Activated T-cell treated with anti-CD3 and anti-CD28 coated beads, Interleukin-2, amount 50 U/mL, for 48 hours (primary cell): ENCODE measurements around the gene CREBBP.
A peak's percentile ranks its signal among the peaks of the same experiment; 100 is the strongest.
"Not testable (repeated sequence)": the region's sequence is repeated elsewhere in the genome, so short reads cannot be mapped to it uniquely, and the experiment has no call there.

ENCODE experiments used
- DNase-seq, 2 experiments: peaks; one replicate each; pipeline ENCODE4 v3.0.0-alpha.2; 2020

Gene CREBBP

DNA sequence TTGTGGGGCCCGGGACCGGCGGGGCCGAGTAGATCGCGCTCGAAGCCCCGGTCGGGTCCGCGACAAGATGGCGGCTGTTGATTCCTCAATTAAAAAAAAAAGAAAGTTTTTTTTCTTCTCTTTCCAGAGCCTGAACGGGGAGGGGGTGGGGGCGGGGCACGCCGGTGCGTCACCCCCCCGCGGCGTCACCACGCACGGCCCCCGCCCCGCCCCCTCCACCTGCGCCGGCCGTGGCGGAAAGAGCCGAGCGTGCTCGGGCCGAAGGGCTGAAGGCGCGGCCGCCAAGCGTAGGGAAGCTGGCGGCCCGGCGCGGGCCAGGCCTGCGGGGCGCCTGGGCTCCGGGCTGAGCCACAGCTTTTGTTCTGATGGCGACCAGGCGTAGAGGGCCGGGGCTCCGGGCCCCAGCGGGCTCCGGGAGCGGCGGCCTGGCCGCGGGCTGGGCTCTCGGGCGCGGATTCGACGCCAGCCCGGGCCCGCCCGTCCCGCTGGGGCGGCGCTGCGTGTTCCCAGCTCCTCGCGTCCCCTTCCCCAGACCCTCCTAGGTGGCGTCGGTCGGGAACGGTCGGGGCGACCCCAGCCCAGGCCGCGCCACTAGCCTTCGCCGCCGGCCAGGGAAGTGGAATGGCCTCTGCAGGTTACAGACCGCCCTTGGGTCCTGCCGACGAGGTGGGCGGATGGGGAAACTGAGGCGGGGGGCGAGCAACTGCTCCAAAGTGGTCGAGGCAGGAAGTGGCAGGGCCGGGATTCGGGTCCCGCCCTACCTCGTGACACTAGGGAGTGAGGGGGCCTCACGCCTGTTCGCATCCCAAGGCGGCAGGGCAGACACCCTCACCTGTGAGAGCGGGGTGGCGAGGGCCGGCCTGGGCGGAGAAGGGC, at the start of gene CREBBP:
Gene CREBBP (minus strand): TSS at position 91 of the 876 bp plus-strand sequence. CDS start 797 bp downstream, outside the sequence.
- peak; percentile 88 to 91 for DNase-seq

DNA sequence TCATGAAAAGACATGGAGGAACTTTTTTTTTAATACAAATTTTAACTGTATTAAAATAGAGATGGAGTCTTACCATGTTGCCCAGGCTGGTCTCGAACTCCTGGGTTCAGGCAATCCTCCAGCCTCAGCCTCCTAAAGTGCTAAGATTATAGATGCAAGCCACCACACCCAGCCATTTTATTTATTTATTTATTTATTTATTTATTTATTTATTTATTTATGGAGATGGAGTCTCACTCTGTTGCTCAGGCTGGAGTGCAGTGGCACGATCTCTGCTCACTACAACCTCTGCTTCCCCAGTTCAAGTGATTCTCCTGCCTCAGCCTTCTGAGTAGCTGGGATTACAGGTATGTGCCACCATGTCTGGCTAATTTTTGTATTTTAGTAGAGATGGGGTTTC, 46.6 kb upstream of the CREBBP start:
- DNase-seq, result not testable (repeated sequence)

DNA sequence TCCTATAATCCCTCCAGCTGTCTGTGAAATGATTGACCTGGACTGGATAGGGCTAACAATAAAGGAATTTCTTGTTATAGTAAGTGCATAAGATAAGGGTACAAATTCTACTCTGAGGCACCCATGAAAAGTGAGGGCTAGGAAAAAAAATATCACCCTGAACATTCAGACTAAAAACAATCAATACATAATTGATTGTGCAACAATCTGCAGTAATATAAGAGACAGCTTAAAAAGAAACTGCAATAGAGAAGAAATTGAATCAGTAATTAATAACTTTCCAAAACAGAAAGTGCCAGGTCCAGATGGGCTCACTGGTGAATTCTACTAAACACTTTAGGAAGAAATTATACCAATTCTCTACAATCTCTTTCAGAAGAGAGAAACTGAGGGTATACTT, 44.2 kb upstream of the CREBBP start:
- no peak for DNase-seq

DNA sequence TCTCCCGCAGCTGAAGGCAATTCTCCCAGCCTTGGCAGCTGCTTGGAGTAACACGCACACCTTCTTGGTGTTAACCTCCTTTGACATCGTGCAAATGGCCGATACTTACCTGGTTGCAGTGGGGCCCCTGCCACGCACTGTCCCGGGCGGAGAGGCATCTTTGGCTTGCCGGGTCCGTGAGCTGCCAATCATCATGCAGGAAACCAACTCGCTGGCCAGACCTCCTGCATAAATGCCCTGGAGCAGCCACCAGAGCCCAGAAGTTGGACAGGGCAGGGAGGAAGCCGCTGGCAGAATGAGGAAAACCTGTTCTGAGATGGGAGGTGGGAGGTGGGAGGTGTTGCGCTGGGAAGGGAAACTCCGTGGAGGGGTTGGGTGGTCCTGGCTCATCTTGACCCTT, 41.7 kb upstream of the CREBBP start:
- DNase-seq, result no peak

DNA sequence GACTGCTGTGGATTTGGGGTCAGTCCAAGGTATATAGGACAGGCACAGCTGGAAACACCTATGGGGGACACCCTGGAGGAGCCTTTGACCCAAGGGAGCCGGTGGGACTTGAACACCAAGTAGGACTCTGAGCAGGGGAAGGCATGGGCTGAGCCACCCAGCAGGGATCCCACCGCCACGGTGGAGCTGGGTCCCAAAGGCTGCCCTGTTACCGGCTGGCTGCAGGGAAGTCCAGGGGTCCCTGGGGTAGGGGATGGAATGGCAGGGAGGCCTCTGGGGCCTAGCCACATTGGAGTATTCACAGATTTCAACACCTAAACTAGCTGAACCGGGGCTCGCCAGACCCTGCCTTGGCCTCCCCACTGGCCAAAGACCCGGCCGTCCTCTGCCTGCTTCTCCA, 39.7 kb upstream of the CREBBP start:
- no peak for DNase-seq

DNA sequence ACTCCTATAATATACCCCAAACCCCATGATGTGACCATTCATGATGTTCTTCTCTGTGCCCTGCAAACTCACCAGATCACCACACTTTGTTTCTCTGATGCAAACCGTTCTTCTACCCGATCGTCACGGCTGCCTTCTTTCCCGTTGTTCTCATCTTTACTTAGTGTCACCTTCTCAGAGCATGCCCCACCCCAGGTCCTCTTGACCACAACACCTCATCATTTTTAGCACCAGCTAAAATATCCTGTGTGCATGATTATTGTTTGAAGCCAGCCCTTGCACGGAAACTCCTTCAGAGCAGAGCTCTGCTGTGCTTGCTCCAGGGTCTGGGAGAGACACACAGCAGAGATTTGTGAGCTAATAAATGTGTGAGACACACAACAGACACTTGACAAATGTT, 38.9 kb upstream of the CREBBP start:
- DNase-seq, result no peak

DNA sequence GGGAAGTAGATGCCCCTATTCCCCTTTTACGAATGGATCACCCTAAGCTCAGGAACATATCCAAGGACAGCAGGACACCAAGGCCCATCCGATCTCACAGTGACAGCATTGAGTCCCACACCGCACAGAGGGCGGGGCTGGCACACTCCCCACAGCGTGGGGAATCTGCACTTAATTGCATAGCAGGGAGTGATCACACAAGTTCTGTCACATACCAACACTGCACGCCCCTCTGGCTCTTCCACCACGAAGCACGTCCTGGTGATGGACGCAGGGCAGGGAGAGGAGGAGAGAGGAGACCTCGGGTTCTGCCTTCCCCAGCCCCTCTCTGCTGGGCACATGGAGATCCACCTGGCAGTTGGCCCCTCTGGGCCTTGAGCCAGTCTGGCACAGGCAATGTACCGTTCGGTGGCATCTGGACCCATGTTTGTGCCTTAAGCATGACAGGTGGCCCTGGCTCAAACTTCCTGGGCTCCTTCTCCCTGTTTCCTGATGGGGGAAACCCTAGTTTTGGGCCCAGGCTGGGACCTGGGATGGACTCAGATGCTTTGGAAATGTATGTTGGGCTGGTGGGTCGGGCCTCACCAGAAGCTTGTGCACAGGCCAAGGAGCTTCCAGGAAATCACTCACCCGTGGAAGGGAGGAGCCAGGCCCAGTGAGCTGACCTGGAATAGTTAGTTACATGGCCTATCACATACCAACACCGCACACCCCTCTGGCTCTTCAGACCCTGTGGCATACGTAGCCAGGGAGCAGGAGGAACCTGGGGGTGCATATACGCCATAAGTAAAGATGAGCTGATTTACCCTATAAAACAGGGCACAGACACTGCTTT, 35.1 kb upstream of the CREBBP start:
- no peak for DNase-seq

DNA sequence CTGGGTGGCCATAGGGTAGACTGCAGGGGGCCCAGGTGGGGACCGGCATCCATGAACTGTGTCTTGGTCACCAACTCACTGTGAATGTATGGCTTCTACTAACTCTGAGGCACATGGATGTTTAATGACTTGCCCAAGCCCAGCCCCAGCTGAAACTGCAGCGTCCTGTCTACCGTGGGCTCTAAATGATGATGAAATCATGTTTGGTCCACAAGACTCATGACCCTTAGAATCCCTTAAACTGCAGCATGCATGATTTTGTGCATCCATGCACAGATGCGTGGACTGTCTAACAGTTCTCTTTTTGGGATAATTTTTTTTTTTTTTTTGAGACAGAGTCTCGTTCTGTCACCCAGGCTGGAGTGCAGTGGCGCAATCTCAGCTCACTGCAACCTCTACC, 32.4 kb upstream of the CREBBP start:
- no peak for DNase-seq

DNA sequence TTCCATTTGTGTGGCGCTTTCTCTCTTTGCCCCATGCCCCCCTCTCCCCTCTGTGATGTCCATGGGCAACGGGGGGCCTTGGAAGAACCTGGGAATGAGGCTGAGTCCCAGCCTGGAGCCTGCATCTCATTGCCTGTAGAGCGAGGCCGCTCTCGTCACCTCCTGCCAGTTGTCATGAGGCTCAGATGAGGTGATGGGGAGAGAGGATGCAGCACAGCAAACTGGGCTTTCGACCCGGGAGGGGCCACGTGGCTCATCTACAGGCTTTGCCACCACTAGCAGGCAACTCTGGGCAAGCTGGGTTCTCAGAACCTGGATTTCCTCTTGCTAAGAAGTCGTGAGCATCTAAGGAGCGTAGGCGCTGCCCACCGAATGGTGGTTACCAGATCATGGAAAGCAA, 31.9 kb upstream of the CREBBP start:
- no peak for DNase-seq

DNA sequence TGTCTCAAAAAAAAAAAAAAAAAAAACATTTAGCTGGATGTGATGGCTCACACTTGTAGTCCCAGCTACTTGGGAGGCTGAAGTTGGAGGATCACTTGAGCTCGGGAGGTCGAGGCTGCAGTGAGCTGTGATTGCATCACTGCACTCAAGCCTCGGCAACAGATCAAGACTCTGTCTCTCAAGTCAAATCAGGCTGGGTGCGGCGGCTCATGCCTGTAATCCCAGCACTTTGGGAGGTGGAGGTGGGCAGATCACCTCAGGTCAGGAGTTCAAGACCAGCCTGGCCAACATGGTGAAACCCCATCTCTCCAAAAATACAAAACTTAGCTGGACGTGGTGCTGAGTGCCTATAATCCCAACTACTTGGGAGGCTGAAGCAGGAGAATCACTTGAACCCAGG, 31.2 kb upstream of the CREBBP start:
- not testable (repeated sequence) for DNase-seq

DNA sequence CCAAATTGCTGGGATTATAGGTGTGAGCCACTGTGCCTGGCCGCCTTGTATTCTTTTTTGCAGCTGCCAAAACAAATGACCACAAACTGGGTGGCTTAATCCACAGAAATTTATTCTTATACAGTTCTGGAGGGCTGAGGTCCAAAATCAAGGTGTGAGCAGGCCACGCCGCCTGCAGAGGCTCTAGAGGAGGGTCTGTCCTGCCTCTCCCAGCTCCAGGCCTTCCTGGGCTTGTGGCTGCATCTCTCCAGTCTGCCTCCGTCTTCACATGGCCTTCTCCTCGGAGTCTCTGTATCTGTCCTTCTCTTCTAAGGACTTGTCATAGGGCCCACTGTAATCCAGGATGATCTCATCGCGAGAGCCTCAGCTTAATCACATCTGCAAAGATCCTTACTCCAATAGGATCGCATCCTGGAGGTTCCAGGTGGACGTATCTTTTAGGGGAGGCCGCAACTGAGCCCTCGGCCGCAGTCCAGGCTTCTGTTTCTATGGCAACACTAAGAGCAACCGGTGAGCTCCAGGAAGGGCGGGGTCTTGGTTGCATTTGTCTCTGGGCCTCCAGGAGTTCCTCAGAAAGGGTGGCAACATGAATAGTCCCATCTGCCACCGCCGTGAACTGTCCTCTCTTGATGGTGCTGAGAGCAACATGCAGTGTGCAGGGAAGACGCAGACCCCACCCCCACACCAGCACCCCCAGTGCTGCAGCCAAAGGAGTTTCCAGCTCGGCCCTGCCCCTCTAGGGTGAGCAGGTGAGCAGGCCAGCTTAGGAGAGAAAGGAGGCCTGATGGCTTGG, 29.5 kb upstream of the CREBBP start:
- DNase-seq, result no peak

DNA sequence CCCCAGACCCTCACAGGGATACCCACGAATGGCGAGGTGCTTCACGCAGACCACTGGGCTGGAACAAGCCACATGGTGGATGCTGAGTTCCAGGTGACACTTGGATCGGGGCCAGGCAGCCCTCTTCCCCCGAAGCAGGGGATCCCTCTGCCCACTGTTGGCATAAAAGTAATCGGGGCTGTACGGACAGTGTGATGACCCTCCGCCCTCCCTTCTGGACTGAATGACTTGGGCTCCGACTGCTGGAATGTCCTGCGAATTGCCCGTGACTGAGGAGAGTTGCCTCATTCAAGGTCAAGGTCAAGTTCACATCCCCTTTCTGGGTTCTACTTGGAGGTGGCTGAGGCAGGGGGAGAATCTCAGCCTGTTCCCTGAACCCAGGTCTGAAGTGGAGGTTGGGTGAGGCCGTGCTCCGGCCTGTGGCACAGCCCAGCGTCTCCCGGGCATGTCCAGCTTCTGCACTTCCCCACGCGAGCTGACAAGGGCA, 28.5 kb upstream of the CREBBP start:
- DNase-seq, result no peak

DNA sequence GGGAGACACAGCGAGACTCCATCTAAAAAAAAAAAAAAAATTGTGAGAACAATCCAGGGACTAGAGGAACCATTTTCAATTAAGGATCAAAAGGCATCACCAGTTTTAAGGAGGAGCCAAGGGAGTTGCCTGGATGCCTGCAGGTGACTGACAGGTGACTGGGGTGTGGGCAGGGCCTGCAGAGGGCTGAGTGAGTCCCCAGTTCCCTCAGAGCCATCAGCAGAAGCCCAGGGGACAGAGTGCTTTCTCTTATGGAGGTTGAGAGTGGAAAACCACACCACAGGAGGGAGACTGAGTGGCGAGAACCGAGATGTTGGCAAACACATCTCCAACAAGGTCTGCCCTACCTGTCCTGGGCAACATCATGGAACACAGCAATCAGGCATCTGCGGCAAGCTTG, 27.1 kb upstream of the CREBBP start:
- DNase-seq, result no peak

DNA sequence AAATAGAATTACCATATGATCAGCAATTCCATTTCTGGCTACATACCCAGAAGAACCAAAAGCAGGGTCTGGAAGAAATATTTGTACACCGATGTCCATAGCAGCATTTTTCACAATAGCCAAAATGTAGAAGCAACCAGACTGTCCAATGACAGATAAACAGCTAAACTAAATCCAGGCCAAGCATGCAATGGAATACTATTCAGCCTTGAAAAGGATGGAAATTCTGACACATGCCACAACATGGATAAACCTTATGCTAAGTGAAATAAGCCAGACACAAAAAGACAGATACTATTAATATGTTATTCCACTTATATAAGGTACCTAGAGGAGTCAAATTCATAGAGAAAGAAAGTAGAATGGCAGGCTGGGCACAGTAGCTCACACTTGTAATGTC, 25.9 kb upstream of the CREBBP start:
- no peak for DNase-seq

DNA sequence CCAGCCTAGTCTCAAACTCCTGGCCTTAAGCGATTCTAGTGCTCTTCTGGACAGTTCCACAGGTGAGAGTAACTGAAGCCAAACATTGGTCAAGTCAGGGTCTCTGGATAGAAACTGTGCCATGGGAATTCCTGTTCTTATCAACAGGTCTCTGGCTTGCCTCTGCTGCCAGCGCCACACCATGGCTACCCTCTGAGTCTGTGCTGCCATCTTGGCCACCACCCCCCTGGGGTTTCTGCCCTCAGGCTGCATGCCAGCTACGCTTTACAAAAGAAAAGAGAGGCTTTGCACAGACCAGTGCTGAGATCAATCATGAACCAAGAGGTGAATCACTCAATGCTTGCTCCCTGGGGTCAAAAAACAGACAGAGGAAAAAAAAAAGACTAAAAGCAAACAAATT, 24.4 kb upstream of the CREBBP start:
- DNase-seq, result no peak

DNA sequence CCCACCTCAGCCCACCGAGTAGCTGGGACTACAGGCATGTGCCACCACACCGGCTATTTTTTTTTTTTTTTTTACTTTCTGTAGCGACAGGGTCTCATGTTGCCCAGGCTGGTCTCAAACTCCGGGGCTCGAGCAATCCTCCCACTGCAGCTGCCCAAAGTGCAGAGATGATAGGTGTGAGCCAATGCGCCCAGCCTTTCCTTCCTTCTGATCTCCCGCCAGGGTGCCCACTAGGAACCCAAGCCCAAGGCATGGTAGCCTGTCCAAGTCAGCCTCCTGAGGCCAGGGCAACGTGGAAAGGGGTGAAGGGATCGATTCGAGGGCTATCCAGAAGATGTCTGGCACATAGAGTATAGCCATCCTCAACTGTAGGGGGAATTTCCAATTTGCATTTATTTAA, 9.6 kb upstream of the CREBBP start:
- DNase-seq, result no peak

DNA sequence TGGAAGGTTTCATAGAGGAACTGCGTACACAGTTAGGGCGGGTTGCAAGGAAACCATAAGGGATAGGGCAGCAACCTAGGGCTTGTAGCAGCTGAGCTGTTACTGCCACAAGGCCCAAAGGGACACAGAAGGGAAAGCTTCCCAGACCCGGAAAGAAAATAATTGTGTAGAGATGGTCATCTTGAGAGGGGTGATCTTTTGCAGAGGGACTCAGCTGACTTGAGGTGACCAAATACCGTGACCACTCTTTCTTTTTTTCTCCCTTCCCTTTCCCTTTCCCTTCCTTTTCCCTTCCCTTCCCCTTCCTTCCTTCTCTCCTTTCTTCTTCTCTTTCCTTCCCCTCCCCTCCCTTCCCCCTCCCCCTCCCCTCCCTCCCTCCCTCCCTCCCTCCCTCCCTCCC, 8.5 kb upstream of the CREBBP start:
- DNase-seq, result no peak

DNA sequence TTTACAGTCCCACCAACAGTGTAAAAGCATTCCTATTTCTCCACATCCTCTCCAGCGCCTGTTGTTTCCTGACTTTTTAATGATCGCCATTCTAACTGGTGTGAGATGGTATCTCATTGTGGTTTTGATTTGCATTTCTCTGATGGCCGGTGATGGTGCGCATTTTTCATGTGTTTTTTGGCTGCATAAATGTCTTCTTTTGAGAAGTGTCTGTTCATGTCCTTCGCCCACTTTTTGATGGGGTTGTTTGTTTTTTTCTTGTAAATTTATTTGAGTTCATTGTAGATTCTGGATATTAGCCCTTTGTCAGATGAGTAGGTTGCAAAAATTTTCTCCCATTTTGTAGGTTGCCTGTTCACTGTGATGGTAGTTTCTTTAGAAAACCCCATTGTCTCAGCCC, 5.5 kb upstream of the CREBBP start:
- DNase-seq, result not testable (repeated sequence)

DNA sequence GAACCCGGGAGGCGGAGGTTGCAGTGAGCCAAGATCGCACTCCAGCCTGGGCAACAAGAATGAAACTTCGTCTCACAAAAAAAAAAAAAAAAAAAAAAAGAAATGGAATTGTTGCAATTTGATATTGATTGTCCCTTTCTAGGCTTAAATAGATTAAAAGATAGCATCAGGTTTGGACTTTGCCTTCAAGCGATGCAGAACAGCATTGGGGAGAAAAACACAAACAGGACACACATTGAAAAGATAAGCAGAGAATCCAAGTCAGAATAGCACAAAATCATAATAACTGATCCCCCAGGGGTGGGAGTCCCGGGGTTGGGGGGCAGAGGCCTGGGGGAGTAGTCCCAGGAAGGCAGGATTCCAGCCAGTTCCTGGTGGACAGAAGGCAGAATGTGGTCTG, 3.9 kb upstream of the CREBBP start:
- DNase-seq, result no peak

DNA sequence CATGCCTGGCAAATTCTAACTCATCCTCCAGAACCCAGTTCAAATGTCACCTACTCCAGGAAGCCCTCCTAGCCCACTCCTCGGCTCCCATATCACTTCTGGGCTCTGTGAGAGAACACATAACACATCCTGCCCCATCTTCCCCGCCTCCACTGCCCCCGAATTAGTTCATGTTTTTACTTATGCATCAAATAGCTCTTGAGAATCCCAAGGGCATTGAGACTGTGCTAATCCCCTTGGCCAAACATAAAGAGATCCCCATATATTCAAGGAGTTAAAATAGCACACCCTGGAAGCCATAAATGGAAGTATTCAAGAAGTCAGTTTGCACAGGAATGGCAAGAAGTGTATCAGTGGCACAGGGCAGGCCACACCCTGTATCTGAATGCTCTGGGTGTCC, 2.0 kb upstream of the CREBBP start:
- no peak for DNase-seq

DNA sequence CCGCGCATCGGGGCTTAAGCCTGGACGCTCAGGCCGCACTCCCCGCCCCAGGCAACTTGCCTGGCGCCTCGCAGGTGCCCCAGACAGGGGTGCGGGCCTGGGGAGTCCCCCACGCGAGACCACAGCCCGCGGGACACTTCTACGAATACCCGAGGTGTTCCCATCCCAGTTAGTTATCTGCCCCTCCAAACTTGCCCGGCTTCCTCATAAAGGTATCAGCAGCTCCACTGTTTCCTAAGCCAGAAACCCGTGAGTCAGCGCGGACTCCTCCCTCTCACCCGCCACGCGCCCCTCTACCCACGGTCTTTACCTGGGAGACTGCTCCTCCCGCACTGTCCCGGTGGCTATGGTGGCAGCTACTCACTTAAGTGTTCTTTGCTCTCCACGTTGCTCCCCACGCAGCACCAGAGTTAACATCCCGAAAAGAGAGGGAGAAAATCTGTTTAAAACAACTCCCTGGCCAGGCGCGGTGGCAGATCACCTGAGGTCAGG, 1.0 kb upstream of the CREBBP start:
- no peak for DNase-seq

DNA sequence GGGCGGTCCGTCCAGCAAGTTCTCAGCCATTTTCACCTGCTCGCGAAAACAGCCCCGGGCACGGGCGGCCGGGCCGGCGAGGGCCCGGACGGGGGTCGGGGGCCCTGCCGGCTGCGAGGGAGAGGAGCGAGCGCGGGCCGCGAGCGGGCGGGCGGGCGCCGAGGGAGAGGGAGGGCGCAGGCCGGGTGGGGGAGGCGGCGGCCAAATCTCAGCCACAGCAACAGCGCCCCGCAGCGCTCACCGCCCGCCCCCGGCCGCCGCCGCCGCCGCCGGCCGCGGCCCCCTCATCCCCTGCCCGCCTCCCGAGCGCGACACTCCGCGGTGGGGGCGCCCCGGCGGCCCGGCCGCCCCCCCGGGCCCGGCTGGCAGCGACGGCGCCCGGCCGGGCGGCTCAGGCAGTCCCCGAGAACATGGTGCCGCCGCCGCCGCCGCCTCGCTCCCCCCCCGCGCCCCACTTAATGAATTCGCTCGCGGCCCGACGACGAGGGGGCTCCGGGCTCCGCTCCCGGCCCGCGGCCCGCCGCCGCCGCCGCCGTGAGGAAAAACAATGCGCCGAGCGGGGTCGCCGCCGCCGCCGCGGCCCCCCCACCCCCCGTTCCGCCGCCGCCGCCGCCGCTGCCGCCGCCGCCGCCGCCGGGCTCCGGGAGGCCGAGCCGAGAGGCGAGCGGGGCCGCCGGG, 487 bp downstream of the CREBBP start:
- peak; percentile 71 to 82 for DNase-seq
